Activated CD8-positive, alpha-beta T cell treated with anti-CD3 and anti-CD28 coated beads for 36 hours (primary cell): ENCODE data around the gene SRSF12. TPM values are rescaled to one million over a fixed set of nuclear protein-coding genes. Genes with fewer than 3 reads are reported as not detected.
A peak's percentile ranks its signal among the peaks of the same experiment; 100 is the strongest.

Experiments
- ATAC-seq: fragments of 200-7000 bp; cut with Tn5 transposase; one replicate; pipeline ENCODE4 v1.10.0; 2021; ENCODE audit warnings: mild to moderate bottlenecking, moderate library complexity
- CTCF ChIA-PET: fragments of 350-600 bp; sonication (Branson Sonifier 250); formaldehyde crosslinking; loops from one replicate; lab custom pipeline; 2021; ENCODE audit warnings: antibody characterized with exemption; lab: Charles Lee
- POLR2A ChIA-PET: fragments of 350-600 bp; sonication (Branson Sonifier 250); formaldehyde crosslinking; loops from one replicate; lab custom pipeline; 2021; ENCODE audit warnings: antibody characterized with exemption; lab: Charles Lee
- DNase-seq: peaks from one replicate; pipeline ENCODE4 v3.0.0-alpha.2; 2020
- H3K27ac Mint-ChIP-seq: one replicate; pipeline ENCODE4 v1.8.0; 2021; ENCODE audit warnings: mild to moderate bottlenecking, mixed read lengths
- H3K27me3 Mint-ChIP-seq: one replicate; pipeline ENCODE4 v1.8.0; 2021; ENCODE audit warnings: mixed read lengths
- H3K36me3 Mint-ChIP-seq: one replicate; pipeline ENCODE4 v1.8.0; 2021; ENCODE audit warnings: low read depth, mixed read lengths
- H3K4me1 Mint-ChIP-seq: one replicate; pipeline ENCODE4 v1.8.0; 2021; ENCODE audit warnings: low read depth, mixed read lengths
- H3K4me3 Mint-ChIP-seq: one replicate; pipeline ENCODE4 v1.8.0; 2021; ENCODE audit warnings: mild to moderate bottlenecking, moderate library complexity, mixed read lengths
- H3K9me3 Mint-ChIP-seq: one replicate; pipeline ENCODE4 v1.8.0; 2021; ENCODE audit warnings: mixed read lengths
- CTCF ChIP-seq: fragments of 200-600 bp; IDR thresholded peaks from one replicate; pipeline ENCODE4 v1.8.0; 2022; ENCODE audit warnings: antibody characterized with exemption, mild to moderate bottlenecking
- intact Hi-C: fragments of 100-400 bp; cut with micrococcal nuclease; formaldehyde crosslinking; loops from one replicate; pipeline ENCODE4 v1.10.0; 2022
- total RNA-seq, 2 experiments: library from RNA; stranded (reverse); gene quantifications; one replicate each; pipeline ENCODE4 v1.2.3, GENCODE V29; 2021

The SRSF12 gene
- total RNA-seq, 2 experiments from 2014 or later: 0.83 to 1.1 TPM

GRCh38 chr6:89111933-89112332 is 5.9 kb downstream of the SRSF12 start:
- Mint-ChIP-seq H3K27me3 (peaks cover 7% of the 10 kb centered on the region), H3K4me3 (no peak overlapping the region), H3K4me1 (peaks cover 2% of the 10 kb centered on the region), H3K36me3 (no peaks in the 10 kb centered on the region), H3K27ac (no peak overlapping the region), H3K9me3 (no peaks in the 10 kb centered on the region)
- ATAC-seq: no peak
- intact Hi-C loops: no loop called here
- TF ChIP-seq CTCF: no peak
- CTCF ChIA-PET: no interaction called here
- no peak for DNase-seq
- POLR2A ChIA-PET: no interaction called here

DNA sequence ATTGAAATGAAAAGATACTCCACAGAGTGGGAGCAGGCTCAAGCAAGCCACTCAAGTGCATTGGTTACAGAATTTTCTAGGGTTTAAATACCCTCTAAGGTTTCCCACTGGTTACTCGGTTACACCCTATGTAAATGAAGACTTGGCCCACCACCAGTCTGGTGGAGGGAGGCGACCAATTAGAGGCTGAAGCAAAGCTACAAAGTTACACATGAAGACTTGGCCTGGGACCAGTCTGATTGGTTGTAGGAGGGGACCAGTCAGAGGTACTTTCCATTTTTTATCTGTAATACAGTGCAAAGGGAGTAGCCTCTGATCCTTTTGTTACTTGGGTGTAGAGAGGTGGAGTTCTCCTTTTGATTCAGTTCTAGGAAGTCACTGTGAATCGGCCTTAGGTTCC is 7.6 kb downstream of the SRSF12 start:
- ChIA-PET CTCF (no interaction called here), POLR2A (interaction anchor here (1.0 kb wide), 1 partner anchor 29 kb away, joined by 3 read pairs; the partner anchor contains the start of gene PNRC1)
- intact Hi-C loops: no loop called here
- no peaks in the 10 kb centered on the region for H3K27me3 Mint-ChIP-seq
- no peaks in the 10 kb centered on the region for H3K4me1 Mint-ChIP-seq
- no peak overlapping the region for H3K4me3 Mint-ChIP-seq
- no peak for DNase-seq
- H3K27ac Mint-ChIP-seq: no peak overlapping the region
- no peak for TF ChIP-seq CTCF
- no peak for ATAC-seq
- H3K9me3 Mint-ChIP-seq: no peaks in the 10 kb centered on the region
- no peaks in the 10 kb centered on the region for H3K36me3 Mint-ChIP-seq

DNA sequence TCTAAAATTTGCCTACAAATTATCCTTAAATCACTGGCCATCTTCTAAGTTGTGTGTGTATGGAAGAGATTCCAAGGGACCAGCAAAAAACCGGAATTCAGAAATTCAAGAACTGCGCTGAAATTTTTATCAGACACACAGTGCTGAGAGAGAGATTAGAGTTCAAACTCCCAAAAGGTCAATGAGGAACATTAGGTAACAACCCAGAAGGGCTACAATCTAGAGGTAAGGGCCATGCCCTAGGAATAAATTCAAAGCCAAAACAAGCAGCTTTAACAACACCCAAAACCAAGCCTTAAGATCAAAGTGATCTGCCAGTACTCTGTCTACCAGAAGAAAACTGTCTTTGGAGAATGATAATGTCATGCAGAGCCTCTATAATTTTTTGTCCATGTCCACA is 17.8 kb downstream of the SRSF12 start:
- Mint-ChIP-seq H3K9me3 (no peaks in the 10 kb centered on the region), H3K4me1 (peaks cover 8% of the 10 kb centered on the region), H3K27me3 (no peaks in the 10 kb centered on the region), H3K27ac (no peak overlapping the region), H3K4me3 (no peak overlapping the region), H3K36me3 (no peaks in the 10 kb centered on the region)
- ChIA-PET POLR2A (interaction anchor here (0.9 kb wide), 1 partner anchor 19 kb away, joined by 3 read pairs; the partner anchor contains the start of gene PNRC1), CTCF (interaction anchor here (1.3 to 2.3 kb wide), 2 partner anchors 17 to 118 kb away, joined by 3 to 5 read pairs; no protein-coding TSS in a partner anchor)
- TF ChIP-seq CTCF: no peak
- no peak for ATAC-seq
- intact Hi-C loops: no loop called here
- no peak for DNase-seq

DNA sequence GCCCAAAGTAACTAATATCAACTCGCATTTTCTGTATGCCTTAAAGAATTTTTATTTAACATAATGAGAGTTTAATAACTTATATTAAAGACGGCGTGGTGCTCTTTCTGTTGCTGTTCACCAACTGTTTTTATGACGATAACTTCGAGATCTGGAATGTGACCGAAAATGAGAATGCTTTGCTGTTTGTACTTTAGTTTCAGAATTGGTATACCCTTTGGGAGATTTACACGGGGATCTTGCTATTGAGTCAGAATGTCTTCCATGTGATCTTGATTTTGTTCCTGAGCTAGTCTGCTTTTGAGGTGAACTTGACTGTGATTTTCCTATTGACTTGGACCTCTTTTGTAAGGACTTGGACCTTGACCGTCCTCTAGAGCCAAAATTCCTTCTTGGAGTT is 19.4 kb downstream of the SRSF12 start:
- Mint-ChIP-seq H3K4me1 (peaks cover 8% of the 10 kb centered on the region), H3K4me3 (no peak overlapping the region), H3K9me3 (no peaks in the 10 kb centered on the region), H3K27me3 (no peaks in the 10 kb centered on the region), H3K36me3 (no peaks in the 10 kb centered on the region), H3K27ac (no peak overlapping the region)
- DNase-seq (no peak), ATAC-seq (peak; percentile 45)
- ChIA-PET CTCF (interaction anchor here (0.6 to 1.6 kb wide), 3 partner anchors 19 to 115 kb away, joined by 3 to 5 read pairs (median 3); partner anchors contain the start of gene PNRC1), POLR2A (interaction anchor here (1.0 to 1.5 kb wide), 4 partner anchors 9 to 19 kb away, joined by 3 to 5 read pairs (median 4); no protein-coding TSS in a partner anchor)
- TF ChIP-seq CTCF: no peak
- intact Hi-C loops: no loop called here

DNA sequence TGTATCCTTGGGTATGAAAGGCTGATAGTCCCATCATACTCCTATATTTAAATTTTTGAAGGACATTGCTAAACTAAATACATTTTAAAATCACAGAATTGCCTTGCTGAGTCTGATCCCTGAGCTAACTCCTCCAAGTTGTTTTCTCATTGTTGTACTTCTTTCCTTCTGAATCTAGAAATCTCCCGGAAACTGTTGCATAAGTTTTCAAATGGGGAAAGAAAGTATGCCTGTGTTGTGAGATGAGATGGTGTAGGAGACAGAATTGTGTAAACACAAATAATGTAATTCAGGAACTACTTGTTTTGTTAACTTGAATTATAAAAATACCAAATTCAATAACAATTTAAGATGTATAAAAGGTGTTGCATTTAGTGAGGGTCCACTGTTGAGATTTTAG is 30.0 kb downstream of the SRSF12 start:
- Mint-ChIP-seq H3K4me3 (no peak overlapping the region), H3K27ac (no peak overlapping the region), H3K27me3 (no peaks in the 10 kb centered on the region), H3K36me3 (peaks cover 34% of the 10 kb centered on the region), H3K9me3 (no peaks in the 10 kb centered on the region), H3K4me1 (peaks cover 49% of the 10 kb centered on the region)
- POLR2A ChIA-PET: no interaction called here
- no peak for TF ChIP-seq CTCF
- CTCF ChIA-PET: interaction anchor here (1.2 kb wide), 2 partner anchors 16 to 31 kb away, joined by 3 read pairs; no protein-coding TSS in a partner anchor
- ATAC-seq (no peak), DNase-seq (no peak)
- intact Hi-C loops: loop anchor here (10.0 kb wide), 1 partner anchor 267 kb away; the partner anchor contains the start of gene UBE2J1
